ENCODE results near the gene CDH4.
"Not testable (repeated sequence)": the region's sequence is repeated elsewhere in the genome, so short reads cannot be mapped to it uniquely, and the experiment has no call there.

CDH4 gene

DNA sequence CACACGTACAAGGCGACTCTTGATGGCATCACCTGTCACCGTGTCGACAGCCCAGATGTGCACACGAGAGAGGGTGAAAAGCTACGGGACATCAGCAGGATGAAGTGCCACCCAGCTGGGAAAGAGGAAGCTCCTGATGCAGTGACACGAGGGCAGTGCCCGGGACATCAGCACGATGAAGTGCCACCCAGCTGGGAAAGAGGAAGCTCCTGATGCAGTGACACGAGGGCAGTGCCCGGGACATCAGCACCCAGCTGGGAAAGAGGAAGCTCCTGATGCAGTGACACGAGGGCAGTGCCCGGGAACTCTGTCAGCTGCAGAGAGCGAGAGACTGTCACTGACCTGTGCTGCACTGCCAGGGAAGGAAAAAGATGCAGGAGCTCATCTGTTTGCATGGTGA is 732.4 kb downstream of the CDH4 start:
- H3K4me1 ChIP-seq (ENCODE audit: insufficient read depth, low read length); H3K9me3 ChIP-seq (ENCODE audit: low read length); H3K9ac ChIP-seq (ENCODE audit: low read length); H3K4me3 ChIP-seq (ENCODE audit: low read depth in 1 of 2, low read length in 2 of 2); H3K27ac ChIP-seq (ENCODE audit: low read depth, low read length); H3K27me3 ChIP-seq (ENCODE audit: control insufficient read depth in 1 of 2, insufficient read depth in 2 of 2, low read length in 2 of 2): not testable (repeated sequence)
- peaks cover 11% of the 10 kb centered on the region for H3K36me3 ChIP-seq (ENCODE audit: insufficient read depth, low read length)

DNA sequence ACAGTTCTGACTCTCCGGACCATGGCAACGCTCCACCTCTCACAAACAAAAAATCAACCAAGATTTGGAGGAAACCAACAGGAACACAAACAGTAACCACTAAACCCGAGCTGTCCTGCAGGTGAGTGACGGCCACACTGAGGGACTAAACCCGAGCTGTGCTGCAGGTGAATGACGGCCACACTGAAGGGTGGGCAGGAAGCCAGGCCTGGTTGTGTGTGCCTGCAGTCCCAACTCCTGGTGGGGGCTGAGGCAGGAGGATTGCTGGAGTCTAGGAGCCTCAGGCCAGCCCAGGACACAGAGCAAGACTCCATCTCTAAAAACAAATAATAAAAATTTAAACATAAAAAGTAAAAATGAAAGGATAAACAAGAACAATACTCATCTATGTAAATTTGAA is 733.0 kb downstream of the CDH4 start:
- H3K9me3 ChIP-seq (ENCODE audit: low read length), result no peaks in the 10 kb centered on the region
- no peak overlapping the region for H3K27ac ChIP-seq (ENCODE audit: low read depth, low read length)
- H3K36me3 ChIP-seq (ENCODE audit: insufficient read depth, low read length), result peaks cover 15% of the 10 kb centered on the region
- H3K27me3 ChIP-seq (ENCODE audit: control insufficient read depth in 1 of 2, insufficient read depth in 2 of 2, low read length in 2 of 2), result no peaks in the 10 kb centered on the region
- H3K9ac ChIP-seq (ENCODE audit: low read length), result no peak overlapping the region
- no peak overlapping the region for H3K4me3 ChIP-seq (ENCODE audit: low read depth in 1 of 2, low read length in 2 of 2)
- H3K4me1 ChIP-seq (ENCODE audit: insufficient read depth, low read length), result no peaks in the 10 kb centered on the region

DNA sequence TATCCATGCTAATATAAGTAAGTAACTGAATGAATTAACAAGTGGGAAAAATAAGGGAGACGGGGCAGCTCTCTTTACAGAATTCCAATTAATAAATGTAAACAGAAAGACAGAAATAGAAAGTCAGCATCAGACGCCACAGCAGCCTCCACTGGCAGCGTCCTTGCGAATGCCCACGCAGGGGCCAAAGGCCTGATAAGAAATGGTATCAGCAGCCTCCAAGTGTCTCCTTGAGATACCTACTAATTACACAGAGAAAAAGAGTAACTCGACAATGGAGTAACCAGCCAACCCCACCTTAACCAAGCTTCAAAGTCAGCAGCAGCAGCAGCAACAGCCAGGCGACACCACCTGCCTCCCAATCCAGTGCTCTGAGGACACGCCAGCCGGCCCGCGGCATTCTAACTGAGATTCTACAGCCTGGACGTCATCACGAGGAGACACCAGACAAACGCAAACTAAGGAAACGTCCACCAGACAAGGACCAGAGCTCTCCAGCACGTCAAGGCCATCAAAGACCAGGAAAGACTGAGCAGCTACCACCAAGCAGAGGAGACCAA is 734.8 kb downstream of the CDH4 start:
- Histone ChIP-seq H3K4me1 (ENCODE audit: insufficient read depth, low read length) (no peaks in the 10 kb centered on the region), H3K36me3 (ENCODE audit: insufficient read depth, low read length) (peaks cover 26% of the 10 kb centered on the region), H3K27ac (ENCODE audit: low read depth, low read length) (no peak overlapping the region), H3K27me3 (ENCODE audit: control insufficient read depth in 1 of 2, insufficient read depth in 2 of 2, low read length in 2 of 2) (no peaks in the 10 kb centered on the region), H3K9ac (ENCODE audit: low read length) (no peak overlapping the region), H3K4me3 (ENCODE audit: low read depth in 1 of 2, low read length in 2 of 2) (no peak overlapping the region), H3K9me3 (ENCODE audit: low read length) (no peaks in the 10 kb centered on the region)

DNA sequence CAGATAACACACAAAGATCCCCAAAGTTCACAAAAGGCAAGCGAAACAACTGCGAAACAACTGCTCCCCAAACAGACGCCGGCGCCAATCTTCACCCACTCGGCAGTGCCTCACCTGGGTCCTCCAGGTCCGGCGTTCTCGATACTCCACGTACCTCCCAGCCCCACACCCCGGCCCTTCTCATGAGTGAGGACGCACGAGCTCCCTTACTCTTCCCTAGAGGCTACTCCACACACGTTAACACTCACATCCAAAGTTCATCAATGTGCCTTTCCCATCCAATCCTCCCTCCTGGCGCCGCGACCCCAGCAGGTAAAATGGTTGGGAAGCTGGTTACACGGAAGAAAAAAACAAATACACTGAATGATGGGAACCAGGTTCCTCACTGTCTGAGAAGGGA is 736.6 kb downstream of the CDH4 start:
- no peak overlapping the region for H3K27ac ChIP-seq (ENCODE audit: low read depth, low read length)
- no peak overlapping the region for H3K4me3 ChIP-seq (ENCODE audit: low read depth in 1 of 2, low read length in 2 of 2)
- peaks cover 42% of the 10 kb centered on the region for H3K36me3 ChIP-seq (ENCODE audit: insufficient read depth, low read length)
- no peak overlapping the region for H3K9ac ChIP-seq (ENCODE audit: low read length)
- no peaks in the 10 kb centered on the region for H3K9me3 ChIP-seq (ENCODE audit: low read length)
- no peaks in the 10 kb centered on the region for H3K4me1 ChIP-seq (ENCODE audit: insufficient read depth, low read length)
- no peaks in the 10 kb centered on the region for H3K27me3 ChIP-seq (ENCODE audit: control insufficient read depth in 1 of 2, insufficient read depth in 2 of 2, low read length in 2 of 2)

DNA sequence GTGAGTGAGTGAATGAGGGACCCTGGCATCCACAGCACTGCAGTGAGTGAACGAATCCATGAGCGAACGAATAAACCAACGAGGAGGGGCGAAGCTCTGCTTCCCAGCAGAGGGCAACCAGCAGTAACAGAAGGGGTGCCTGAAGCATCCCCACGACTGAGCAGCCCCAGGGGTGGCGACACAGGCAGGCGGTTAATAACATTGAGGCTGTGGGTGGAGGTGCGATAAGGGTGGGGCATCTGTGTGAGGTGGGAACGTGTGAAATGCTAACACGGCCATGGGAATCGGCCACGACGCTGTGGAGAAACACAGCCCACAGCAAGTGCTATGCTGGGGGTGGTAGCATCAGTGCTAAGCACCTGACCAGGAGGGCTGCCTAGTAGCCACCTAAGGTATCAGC is 737.7 kb downstream of the CDH4 start:
- no peaks in the 10 kb centered on the region for H3K9me3 ChIP-seq (ENCODE audit: low read length)
- H3K9ac ChIP-seq (ENCODE audit: low read length), result no peak overlapping the region
- H3K4me3 ChIP-seq (ENCODE audit: low read depth in 1 of 2, low read length in 2 of 2), result no peak overlapping the region
- no peaks in the 10 kb centered on the region for H3K27me3 ChIP-seq (ENCODE audit: control insufficient read depth in 1 of 2, insufficient read depth in 2 of 2, low read length in 2 of 2)
- no peak overlapping the region for H3K27ac ChIP-seq (ENCODE audit: low read depth, low read length)
- peaks cover 44% of the 10 kb centered on the region for H3K36me3 ChIP-seq (ENCODE audit: insufficient read depth, low read length)
- H3K4me1 ChIP-seq (ENCODE audit: insufficient read depth, low read length), result no peaks in the 10 kb centered on the region
